Endothelial cell of umbilical vein (primary cell): ENCODE results near the gene LZTS2. TPM values are rescaled to one million over a fixed set of nuclear protein-coding genes. Genes with fewer than 3 reads are reported as not detected.

Source experiments
- BruUV-seq: library from RNA; stranded (reverse); fragments of 400-500 nt; replicated peaks from 2 replicates; lab custom pipeline; 2021; lab: Mats Ljungman, UMichigan
- CTCF ChIA-PET: fragments of 300-600, 350-600 bp; sonication (Branson Sonifier 250); formaldehyde crosslinking; loops from one replicate; lab custom pipeline; 2021; ENCODE audit warnings: antibody characterized with exemption, inconsistent platforms; lab: Charles Lee
- POLR2A ChIA-PET: fragments of 300-600, 350-600 bp; sonication (Branson Sonifier 250); formaldehyde crosslinking; loops from one replicate; lab custom pipeline; 2021; ENCODE audit warnings: antibody characterized with exemption, inconsistent platforms; lab: Charles Lee
- DNase-seq: peaks from one replicate; pipeline ENCODE4 v3.0.0-alpha.2; 2011; ENCODE audit warnings: low read depth, low spot score
- FAIRE-seq: peaks from 2 replicates; lab custom pipeline; 2011; peaks lifted over from hg19 to GRCh38; lab: Jason Lieb, UNC
- H2AFZ ChIP-seq: 2 replicates; pipeline ENCODE4 v1.6.0; 2012; ENCODE audit warnings: low read depth, low read length, control low read depth, inconsistent platforms
- H3K27ac ChIP-seq: 2 replicates; pipeline ENCODE4 v1.5.1; 2011; ENCODE audit warnings: low read depth, mild to moderate bottlenecking, control low read depth, low read length, moderate library complexity; ENCODE audit not compliant: insufficient read depth
- H3K27me3 ChIP-seq, 2 experiments: 2 replicates each; pipeline versions ENCODE4 v1.6.0 to v1.6.1; 2011; ENCODE audit warnings: low read length in 2 of 2, mixed read lengths in 1 of 2; ENCODE audit not compliant: control insufficient read depth in 2 of 2, insufficient read depth in 2 of 2
- H3K36me3 ChIP-seq, 2 experiments: 2 replicates in 1 of 2; 3 replicates in 1 of 2; pipeline ENCODE4 v1.5.1; 2011; ENCODE audit warnings: low read length in 2 of 2, mild to moderate bottlenecking in 1 of 2, moderate library complexity in 1 of 2; ENCODE audit not compliant: control insufficient read depth in 2 of 2, insufficient read depth in 2 of 2; ENCODE audit errors: extremely low read depth in 1 of 2
- H3K4me1 ChIP-seq: 3 replicates; pipeline ENCODE4 v1.5.1; 2011; ENCODE audit warnings: mild to moderate bottlenecking, low read length; ENCODE audit not compliant: control insufficient read depth, insufficient read depth; ENCODE audit errors: extremely low read depth
- H3K4me2 ChIP-seq: 2 replicates; pipeline ENCODE4 v1.6.1; 2011; ENCODE audit warnings: low read length, control low read depth, mixed read lengths; ENCODE audit not compliant: insufficient read depth
- H3K4me3 ChIP-seq, 3 experiments: fragments of 200-600 bp in 1 of 3; sonication (generic), shearing (Covaris generic) in 1 of 3; replicated peaks in 1 of 3; 2 replicates each; pipeline ENCODE4 v1.5.1; 2011 to 2016; ENCODE audit warnings: control low read depth in 3 of 3, low read length in 3 of 3, mild to moderate bottlenecking in 2 of 3, inconsistent platforms in 1 of 3, low read depth in 1 of 3, moderate library complexity in 1 of 3; ENCODE audit not compliant: insufficient read depth in 1 of 3
- H3K79me2 ChIP-seq: 2 replicates; pipeline ENCODE4 v1.6.0; 2012; ENCODE audit warnings: low read length, inconsistent platforms; ENCODE audit not compliant: control insufficient read depth, insufficient read depth
- H3K9ac ChIP-seq: replicated peaks from 2 replicates; pipeline ENCODE3; 2011; ENCODE audit warnings: low read length, control low read depth; ENCODE audit not compliant: insufficient read depth; ENCODE audit errors: extremely low read depth
- H3K9me1 ChIP-seq: replicated peaks from 3 replicates; pipeline ENCODE4 v1.6.0; 2011; ENCODE audit warnings: mild to moderate bottlenecking, low read length; ENCODE audit not compliant: control insufficient read depth, insufficient read depth; ENCODE audit errors: extremely low read depth
- H3K9me3 ChIP-seq: replicated peaks from 2 replicates; pipeline ENCODE4 v1.5.1; 2012; ENCODE audit warnings: low read length, inconsistent platforms; ENCODE audit not compliant: control insufficient read depth, insufficient read depth
- H4K20me1 ChIP-seq: replicated peaks from 2 replicates; pipeline ENCODE3; 2011; ENCODE audit warnings: mild to moderate bottlenecking, low read length; ENCODE audit not compliant: control insufficient read depth, insufficient read depth; ENCODE audit errors: extremely low read depth
- CTCF ChIP-seq, 2 donors: IDR thresholded peaks; 1 replicate in 1 of 2; 2 replicates in 1 of 2; pipeline ENCODE4 v1.5.1; 2011; ENCODE audit warnings: low read length in 2 of 2, mild to moderate bottlenecking in 2 of 2, moderate library complexity in 2 of 2, control low read depth in 1 of 2, inconsistent platforms in 1 of 2, low read depth in 1 of 2; ENCODE audit not compliant: insufficient read depth in 1 of 2; ENCODE audit errors: extremely low read depth in 1 of 2
- EZH2 ChIP-seq: IDR thresholded peaks from 2 replicates; pipeline ENCODE4 v1.6.1; 2012; ENCODE audit warnings: borderline replicate concordance, low read depth, mild to moderate bottlenecking, moderate library complexity, low read length, inconsistent platforms; ENCODE audit not compliant: severe bottlenecking
- FOS ChIP-seq: IDR thresholded peaks from 2 replicates; pipeline ENCODE4 v1.6.1; 2011; ENCODE audit warnings: mild to moderate bottlenecking, low read length, moderate library complexity, borderline replicate concordance; ENCODE audit not compliant: insufficient read depth
- JUN ChIP-seq: IDR thresholded peaks from 2 replicates; pipeline ENCODE4 v1.6.1; 2011; ENCODE audit warnings: borderline replicate concordance, low read depth; ENCODE audit not compliant: insufficient read length, insufficient read depth
- MAX ChIP-seq: IDR thresholded peaks from 2 replicates; pipeline ENCODE4 v1.6.1; 2011; ENCODE audit not compliant: insufficient read depth, insufficient read length
- MYC ChIP-seq: IDR thresholded peaks from one replicate; pipeline ENCODE4 v1.6.1; 2011; ENCODE audit warnings: mild to moderate bottlenecking, low read depth, low read length
- dilution Hi-C: fragments of 300-500 bp; cut with MboI; formaldehyde crosslinking; loops from one replicate; pipeline ENCODE4 v1.15.0; 2019; ENCODE audit warnings: low sequenced_read_pairs; ENCODE audit not compliant: extremely low pct_ligation_motif_present
- intact Hi-C: fragments of 100-400 bp; cut with micrococcal nuclease; formaldehyde crosslinking; loops from one replicate; pipeline ENCODE4 v1.10.0; 2022
- polyA plus RNA-seq, 4 experiments: library from polyadenylated mRNA; depleted of rRNA in 3 of 4; stranded (reverse) in 3 of 4; unstranded in 1 of 4; fragments of >200 nt; gene quantifications; 2 replicates each; pipeline versions ENCODE4 v1.2.1 to v1.2.3, GENCODE V29; 2011 to 2012; ENCODE audit warnings: missing spikeins in 1 of 4
- total RNA-seq: library from RNA; stranded (reverse); gene quantifications from 2 replicates; pipeline ENCODE4 v1.2.3, GENCODE V29; 2021

The LZTS2 gene
- total and polyA plus RNA-seq, 2 donors (not counting 3 experiments of a cell fraction or from before 2014, with no cell fraction given): 70.8 to 79.5 TPM

- no TSS peak for BruUV-seq
- FAIRE-seq: no peak
- CTCF ChIA-PET: interaction anchor here (0.9 to 8.8 kb wide), 2 partner anchors 9 to 13 kb away, joined by 6 to 92 read pairs; partner anchors contain the start of gene LZTS2
Observed at GRCh38 chr10:101008823-101009423, 9.3 kb downstream of the LZTS2 start.

More at GRCh38 chr10:101008823-101009423, 9.3 kb downstream of the LZTS2 start:
- Histone ChIP-seq H3K27ac (no peak overlapping the region), H3K79me2 (no peaks in the 10 kb centered on the region), H3K9me3 (no peaks in the 10 kb centered on the region), H3K4me3 (no peak overlapping the region), H4K20me1 (no peaks in the 10 kb centered on the region), H2AFZ (no peak overlapping the region), H3K9ac (no peak overlapping the region), H3K4me2 (no peak overlapping the region), H3K36me3 (peaks cover 10 to 19% of the 10 kb centered on the region in 2 experiments), H3K4me1 (peaks cover 13% of the 10 kb centered on the region), H3K9me1 (no peaks in the 10 kb centered on the region), H3K27me3 (no peaks in the 10 kb centered on the region)
- dilution Hi-C loops (no loop called here), intact Hi-C loops (no loop called here)
- no peak for TF ChIP-seq EZH2
- TF ChIP-seq CTCF (IDR thresholded peaks at IDR 0.05; ENCODE audit: extremely low read depth in 1 of 2, insufficient read depth in 1 of 2, low read depth in 1 of 2, low read length in 2 of 2): no peak
- TF ChIP-seq JUN: no peak
- no peak for TF ChIP-seq FOS
- TF ChIP-seq MYC: no peak
- no peak for TF ChIP-seq MAX
- no peak for DNase-seq
- POLR2A ChIA-PET: no interaction called here
